Hindlimb muscle (tissue), 1 donor: Measurements from ENCODE around the gene TANGO6. TPM values are rescaled to one million over a fixed set of nuclear protein-coding genes. Genes with fewer than 3 reads are reported as not detected.
"Not testable (repeated sequence)": the region's sequence is repeated elsewhere in the genome, so short reads cannot be mapped to it uniquely, and the experiment has no call there.

Experiments used
- DNase-seq: peaks from one replicate; pipeline ENCODE4 v3.0.0-alpha.2; 2013
- polyA plus RNA-seq: library from polyadenylated mRNA; unstranded; fragments of 120-200 nt; gene quantifications from one replicate; pipeline ENCODE4 v1.2.1, GENCODE V29; 2013; ENCODE audit not compliant: insufficient read length

Gene TANGO6
- polyA plus RNA-seq, 1 donor, result 7.5 TPM

DNA sequence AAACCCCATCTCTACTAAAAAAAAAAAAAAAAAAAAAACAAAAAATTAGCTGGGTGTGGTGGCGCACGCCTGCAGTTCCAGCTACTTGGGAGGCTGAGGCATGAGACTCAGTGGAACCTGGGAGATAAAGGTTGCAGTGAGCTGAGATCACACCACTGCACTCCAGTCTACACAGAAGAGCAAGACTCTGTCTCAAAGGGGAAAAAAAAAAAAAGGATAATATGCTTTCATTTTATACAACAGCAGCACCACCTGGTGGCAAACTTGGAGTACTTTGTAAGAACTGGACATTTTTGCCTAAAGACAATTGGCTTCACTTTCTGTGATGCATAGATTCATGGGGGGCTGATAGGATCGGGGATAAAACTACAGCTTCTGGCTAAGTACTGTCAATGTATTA lies 280.6 kb downstream of the TANGO6 start:
- no peak for DNase-seq

GRCh38 chr16:69124406-69124805 lies 281.1 kb downstream of the TANGO6 start:
- not testable (repeated sequence) for DNase-seq

- DNase-seq, result not testable (repeated sequence)
These were observed 281.6 kb downstream of the TANGO6 start for GRCh38 chr16:69124961-69125360.

DNA sequence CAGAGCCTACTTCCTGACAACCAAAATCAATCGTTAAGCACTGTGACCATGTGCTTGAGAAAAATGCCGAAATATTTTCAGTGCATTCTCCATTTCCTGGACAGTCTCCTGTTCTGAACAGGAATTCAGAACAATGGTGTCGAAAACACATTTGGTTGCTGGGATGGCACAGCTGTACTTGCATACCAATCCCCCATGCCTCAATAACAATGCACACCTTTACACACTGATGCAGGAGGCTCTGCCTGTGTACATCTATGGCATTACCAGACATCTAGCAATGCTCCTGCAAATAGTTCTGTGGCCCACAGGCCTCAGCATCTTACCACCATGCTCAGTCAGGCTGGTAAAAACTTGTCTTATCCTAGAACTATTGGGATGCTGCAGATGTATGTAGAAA lies 282.9 kb downstream of the TANGO6 start:
- DNase-seq, result no peak

- DNase-seq, result not testable (repeated sequence)
These were observed 283.5 kb downstream of the TANGO6 start for GRCh38 chr16:69126801-69127200.

DNA sequence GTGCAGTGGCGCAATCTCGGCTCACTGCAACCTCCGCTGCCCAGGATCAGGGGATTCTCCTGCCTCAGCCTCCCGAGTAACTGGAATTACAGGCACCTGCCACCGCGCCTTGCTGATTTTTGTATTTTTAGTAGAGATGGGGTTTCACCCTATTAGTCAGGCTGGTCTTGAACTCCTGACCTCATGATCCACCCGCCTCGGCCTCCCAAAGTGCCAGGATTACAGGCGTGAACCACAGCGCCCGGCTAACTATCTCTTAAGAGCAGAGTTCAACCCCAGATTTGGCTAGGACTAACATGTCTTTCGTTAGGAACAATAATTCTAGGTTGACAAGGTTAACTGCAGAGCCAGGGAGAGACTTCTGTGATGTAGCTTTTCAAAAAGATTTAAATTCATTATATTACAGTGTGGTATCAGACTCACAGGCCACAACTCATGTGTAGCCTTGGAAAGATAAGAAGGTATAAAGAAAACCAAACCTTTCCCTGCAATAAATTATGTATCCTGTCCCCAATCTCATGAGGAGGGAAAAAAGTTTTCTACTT lies 284.7 kb downstream of the TANGO6 start:
- DNase-seq, result no peak

DNA sequence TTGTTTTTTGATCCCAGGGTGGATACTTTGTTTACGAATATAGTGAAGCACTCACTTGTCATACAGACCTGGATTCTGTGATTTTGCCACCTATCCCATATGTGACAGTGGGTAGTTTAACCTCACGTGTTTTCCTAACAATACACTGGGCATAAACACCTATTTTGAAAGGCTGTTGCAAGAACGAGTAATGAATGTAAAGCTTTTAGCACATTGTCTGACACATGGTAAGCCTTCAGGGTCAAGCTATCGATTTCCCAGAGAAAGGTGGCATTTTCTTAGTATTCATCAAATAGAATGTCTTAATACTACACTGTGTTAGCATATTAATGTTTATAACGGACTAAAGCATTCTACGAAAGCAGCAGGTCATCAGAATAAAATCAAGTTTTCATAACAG lies 287.1 kb downstream of the TANGO6 start:
- DNase-seq, result no peak

GRCh38 chr16:69131167-69131838 lies 288.0 kb downstream of the TANGO6 start:
- DNase-seq, result peak; percentile 47

GRCh38 chr16:69131839-69132423 lies 288.6 kb downstream of the TANGO6 start:
- DNase-seq, result peak; percentile 85

GRCh38 chr16:69132424-69133252 lies 289.3 kb downstream of the TANGO6 start, which contains the start of the genes CHTF8 and UTP4:
Gene CHTF8 (minus strand): TSS chr16:69132588. CDS start chr16:69121458, 11,130 bp downstream.
Gene UTP4 (plus strand): TSS chr16:69132649. CDS start chr16:69133460, 811 bp downstream.
- peak; percentile 89 for DNase-seq

- no peak for DNase-seq
These were observed 290.1 kb downstream of the TANGO6 start for GRCh38 chr16:69133373-69133954.

Other genes with a start within 250 kb of the TANGO6 start
- 1.1 TPM for gene CDH3, start 198.2 kb upstream of the TANGO6 start, polyA plus RNA-seq
- gene CDH1, start 106.2 kb upstream of the TANGO6 start, polyA plus RNA-seq, result 3.7 TPM